ENCODE data around the gene RXRG. TPM values are rescaled to one million over a fixed set of nuclear protein-coding genes. Genes with fewer than 3 reads are reported as not detected.

Gene RXRG
- total and polyA plus RNA-seq, 2 donors (not counting 1 experiment from before 2014, with no cell fraction given) = under 0.01 to 0.31 TPM

DNA sequence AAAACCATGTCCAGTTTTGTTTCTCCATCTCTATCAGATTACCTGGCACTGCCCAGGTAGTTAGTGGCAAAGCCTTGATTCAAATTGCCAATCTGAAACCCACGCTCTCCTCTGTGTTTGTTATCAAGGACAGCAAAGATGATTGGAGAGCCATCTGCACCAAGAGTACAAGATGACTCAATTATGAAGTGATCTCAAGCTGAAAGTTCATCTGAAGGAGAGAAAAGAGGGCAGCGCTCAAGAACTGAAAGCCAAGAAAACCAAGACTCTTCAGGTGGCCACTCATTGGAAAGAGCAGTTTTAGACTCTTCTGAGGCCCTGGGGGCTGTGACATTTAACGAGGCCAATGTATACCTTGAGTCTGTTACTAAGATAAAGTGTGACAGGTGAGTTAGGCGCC, 13.8 kb downstream of the RXRG start:
- no peaks in the 10 kb centered on the region for H3K9me3 ChIP-seq (ENCODE audit: control insufficient read depth, insufficient read depth, low read depth, low read length)
- DNase-seq (ENCODE audit: low read depth in 2 of 2) = no peak
- H3K27ac ChIP-seq (ENCODE audit: insufficient read depth, low read length) = no peak overlapping the region
- no peak overlapping the region for H2AFZ ChIP-seq (ENCODE audit: low read length)
- H3K4me3 ChIP-seq (replicated peaks in 1 of 4; ENCODE audit: control extremely low read depth in 1 of 4, insufficient read depth in 1 of 4, low read depth in 3 of 4, low read length in 4 of 4) = no peak overlapping the region
- no peak overlapping the region for H3K4me2 ChIP-seq (ENCODE audit: extremely low read depth, insufficient read depth, low read length)
- H3K36me3 ChIP-seq (ENCODE audit: control insufficient read depth, insufficient read depth, low read length) = no peaks in the 10 kb centered on the region
- no peaks in the 10 kb centered on the region for H3K79me2 ChIP-seq (ENCODE audit: control insufficient read depth, insufficient read depth, low read length)
- H3K4me1 ChIP-seq (ENCODE audit: control insufficient read depth, extremely low read depth, insufficient read depth, low read length) = no peaks in the 10 kb centered on the region
- no peaks in the 10 kb centered on the region for H3K27me3 ChIP-seq (ENCODE audit: control insufficient read depth, insufficient read depth, low read length)
- no peak overlapping the region for H3K9ac ChIP-seq (ENCODE audit: insufficient read depth, low read length)
- H4K20me1 ChIP-seq (ENCODE audit: control insufficient read depth, extremely low read depth, insufficient read depth, low read length) = no peaks in the 10 kb centered on the region
- TF ChIP-seq CTCF (conservative IDR thresholded peaks at IDR 0.05 in 1 of 2, IDR thresholded peaks at IDR 0.05 in 1 of 2; ENCODE audit: low read depth in 1 of 2, low read length in 2 of 2) (no peak), EZH2 (IDR thresholded peaks at IDR 0.05; ENCODE audit: low read length, missing control alignments) (no peak)

GRCh38 chr1:165426745-165427144, 18.2 kb downstream of the RXRG start:
- Histone ChIP-seq H3K27ac (ENCODE audit: insufficient read depth, low read length) (no peak overlapping the region), H2AFZ (ENCODE audit: low read length) (no peak overlapping the region), H3K4me2 (ENCODE audit: extremely low read depth, insufficient read depth, low read length) (no peak overlapping the region), H3K27me3 (ENCODE audit: control insufficient read depth, insufficient read depth, low read length) (no peaks in the 10 kb centered on the region), H3K79me2 (ENCODE audit: control insufficient read depth, insufficient read depth, low read length) (no peaks in the 10 kb centered on the region), H4K20me1 (ENCODE audit: control insufficient read depth, extremely low read depth, insufficient read depth, low read length) (no peaks in the 10 kb centered on the region), H3K4me1 (ENCODE audit: control insufficient read depth, extremely low read depth, insufficient read depth, low read length) (no peaks in the 10 kb centered on the region), H3K36me3 (ENCODE audit: control insufficient read depth, insufficient read depth, low read length) (no peaks in the 10 kb centered on the region), H3K4me3 (replicated peaks in 1 of 4; ENCODE audit: control extremely low read depth in 1 of 4, insufficient read depth in 1 of 4, low read depth in 3 of 4, low read length in 4 of 4) (no peak overlapping the region), H3K9me3 (ENCODE audit: control insufficient read depth, insufficient read depth, low read depth, low read length) (no peaks in the 10 kb centered on the region), H3K9ac (ENCODE audit: insufficient read depth, low read length) (no peak overlapping the region)
- TF ChIP-seq CTCF (conservative IDR thresholded peaks at IDR 0.05 in 1 of 2, IDR thresholded peaks at IDR 0.05 in 1 of 2; ENCODE audit: low read depth in 1 of 2, low read length in 2 of 2) (no peak), EZH2 (IDR thresholded peaks at IDR 0.05; ENCODE audit: low read length, missing control alignments) (no peak)
- DNase-seq (ENCODE audit: low read depth in 2 of 2) = no peak

GRCh38 chr1:165425621-165426020, 19.3 kb downstream of the RXRG start:
- TF ChIP-seq CTCF (conservative IDR thresholded peaks at IDR 0.05 in 1 of 2, IDR thresholded peaks at IDR 0.05 in 1 of 2; ENCODE audit: low read depth in 1 of 2, low read length in 2 of 2) (no peak), EZH2 (IDR thresholded peaks at IDR 0.05; ENCODE audit: low read length, missing control alignments) (no peak)
- Histone ChIP-seq H3K9me3 (ENCODE audit: control insufficient read depth, insufficient read depth, low read depth, low read length) (no peaks in the 10 kb centered on the region), H2AFZ (ENCODE audit: low read length) (no peak overlapping the region), H3K27ac (ENCODE audit: insufficient read depth, low read length) (no peak overlapping the region), H3K79me2 (ENCODE audit: control insufficient read depth, insufficient read depth, low read length) (no peaks in the 10 kb centered on the region), H3K4me3 (replicated peaks in 1 of 4; ENCODE audit: control extremely low read depth in 1 of 4, insufficient read depth in 1 of 4, low read depth in 3 of 4, low read length in 4 of 4) (no peak overlapping the region), H3K4me2 (ENCODE audit: extremely low read depth, insufficient read depth, low read length) (no peak overlapping the region), H4K20me1 (ENCODE audit: control insufficient read depth, extremely low read depth, insufficient read depth, low read length) (no peaks in the 10 kb centered on the region), H3K27me3 (ENCODE audit: control insufficient read depth, insufficient read depth, low read length) (no peaks in the 10 kb centered on the region), H3K9ac (ENCODE audit: insufficient read depth, low read length) (no peak overlapping the region), H3K36me3 (ENCODE audit: control insufficient read depth, insufficient read depth, low read length) (no peaks in the 10 kb centered on the region), H3K4me1 (ENCODE audit: control insufficient read depth, extremely low read depth, insufficient read depth, low read length) (no peaks in the 10 kb centered on the region)
- DNase-seq (ENCODE audit: low read depth in 2 of 2) = no peak

Measured in fibroblast of lung (primary cell).